ENCODE results near the gene PRKG1.

DNA sequence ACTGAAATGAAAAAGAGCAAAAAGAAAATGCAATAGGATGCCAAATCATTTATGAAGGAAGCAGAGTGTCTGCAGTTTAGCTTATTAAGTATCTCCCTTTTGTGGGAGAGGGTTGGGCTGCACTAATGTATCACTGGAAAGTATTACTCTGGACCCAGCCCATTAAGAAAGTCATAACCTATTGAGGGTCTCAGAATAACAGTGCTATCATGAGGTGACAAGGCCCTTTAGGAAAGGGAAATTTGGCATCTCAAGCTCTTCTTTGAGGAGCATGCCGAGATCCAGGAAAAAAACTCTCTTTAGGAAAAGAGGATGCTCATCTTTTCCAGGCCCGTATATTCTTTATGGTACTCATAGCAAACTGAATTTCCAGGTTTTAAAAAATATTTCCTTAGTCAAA is 114.6 kb downstream of the PRKG1 start:
- TF ChIP-seq, protein P1, sequence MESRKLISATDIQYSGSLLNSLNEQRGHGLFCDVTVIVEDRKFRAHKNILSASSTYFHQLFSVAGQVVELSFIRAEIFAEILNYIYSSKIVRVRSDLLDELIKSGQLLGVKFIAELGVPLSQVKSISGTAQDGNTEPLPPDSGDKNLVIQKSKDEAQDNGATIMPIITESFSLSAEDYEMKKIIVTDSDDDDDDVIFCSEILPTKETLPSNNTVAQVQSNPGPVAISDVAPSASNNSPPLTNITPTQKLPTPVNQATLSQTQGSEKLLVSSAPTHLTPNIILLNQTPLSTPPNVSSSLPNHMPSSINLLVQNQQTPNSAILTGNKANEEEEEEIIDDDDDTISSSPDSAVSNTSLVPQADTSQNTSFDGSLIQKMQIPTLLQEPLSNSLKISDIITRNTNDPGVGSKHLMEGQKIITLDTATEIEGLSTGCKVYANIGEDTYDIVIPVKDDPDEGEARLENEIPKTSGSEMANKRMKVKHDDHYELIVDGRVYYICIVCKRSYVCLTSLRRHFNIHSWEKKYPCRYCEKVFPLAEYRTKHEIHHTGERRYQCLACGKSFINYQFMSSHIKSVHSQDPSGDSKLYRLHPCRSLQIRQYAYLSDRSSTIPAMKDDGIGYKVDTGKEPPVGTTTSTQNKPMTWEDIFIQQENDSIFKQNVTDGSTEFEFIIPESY (IDR thresholded peaks at IDR 0.05) = no peak
- TF ChIP-seq, protein P2, sequence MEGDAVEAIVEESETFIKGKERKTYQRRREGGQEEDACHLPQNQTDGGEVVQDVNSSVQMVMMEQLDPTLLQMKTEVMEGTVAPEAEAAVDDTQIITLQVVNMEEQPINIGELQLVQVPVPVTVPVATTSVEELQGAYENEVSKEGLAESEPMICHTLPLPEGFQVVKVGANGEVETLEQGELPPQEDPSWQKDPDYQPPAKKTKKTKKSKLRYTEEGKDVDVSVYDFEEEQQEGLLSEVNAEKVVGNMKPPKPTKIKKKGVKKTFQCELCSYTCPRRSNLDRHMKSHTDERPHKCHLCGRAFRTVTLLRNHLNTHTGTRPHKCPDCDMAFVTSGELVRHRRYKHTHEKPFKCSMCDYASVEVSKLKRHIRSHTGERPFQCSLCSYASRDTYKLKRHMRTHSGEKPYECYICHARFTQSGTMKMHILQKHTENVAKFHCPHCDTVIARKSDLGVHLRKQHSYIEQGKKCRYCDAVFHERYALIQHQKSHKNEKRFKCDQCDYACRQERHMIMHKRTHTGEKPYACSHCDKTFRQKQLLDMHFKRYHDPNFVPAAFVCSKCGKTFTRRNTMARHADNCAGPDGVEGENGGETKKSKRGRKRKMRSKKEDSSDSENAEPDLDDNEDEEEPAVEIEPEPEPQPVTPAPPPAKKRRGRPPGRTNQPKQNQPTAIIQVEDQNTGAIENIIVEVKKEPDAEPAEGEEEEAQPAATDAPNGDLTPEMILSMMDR (IDR thresholded peaks at IDR 0.05; ENCODE audit: low read depth, low read length, missing input control) = no peak
- TF ChIP-seq, protein P3, sequence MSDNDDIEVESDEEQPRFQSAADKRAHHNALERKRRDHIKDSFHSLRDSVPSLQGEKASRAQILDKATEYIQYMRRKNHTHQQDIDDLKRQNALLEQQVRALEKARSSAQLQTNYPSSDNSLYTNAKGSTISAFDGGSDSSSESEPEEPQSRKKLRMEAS (IDR thresholded peaks at IDR 0.05) = no peak
- TF ChIP-seq YY1 (IDR thresholded peaks at IDR 0.05) (no peak), RAD21 (IDR thresholded peaks at IDR 0.05) (no peak), SP1 (IDR thresholded peaks at IDR 0.05) (no peak), REST (IDR thresholded peaks at IDR 0.05) (no peak)
- TF ChIP-seq, protein P4, sequence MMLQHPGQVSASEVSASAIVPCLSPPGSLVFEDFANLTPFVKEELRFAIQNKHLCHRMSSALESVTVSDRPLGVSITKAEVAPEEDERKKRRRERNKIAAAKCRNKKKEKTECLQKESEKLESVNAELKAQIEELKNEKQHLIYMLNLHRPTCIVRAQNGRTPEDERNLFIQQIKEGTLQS (IDR thresholded peaks at IDR 0.05) = no peak
